8988T (cell line): ENCODE results near the gene TNNT2.

ENCODE experiments used
- DNase-seq: peaks from one replicate; pipeline ENCODE4 v3.0.0; 2011

TNNT2 gene

GRCh38 chr1:201309416-201309815, 68.1 kb downstream of the TNNT2 start:
- DNase-seq: peak; percentile 53
